H1 (cell line): ENCODE results near the gene NEDD4. TPM values are rescaled to one million over a fixed set of nuclear protein-coding genes. Genes with fewer than 3 reads are reported as not detected.

ENCODE experiments used
- CTCF ChIA-PET: fragments of 300-600 bp; sonication (Branson Sonifier 250); formaldehyde crosslinking; loops from one replicate; lab custom pipeline; 2021; ENCODE audit not compliant: partially characterized antibody; lab: Charles Lee
- POLR2A ChIA-PET: fragments of 300-600 bp; sonication (Branson Sonifier 250); formaldehyde crosslinking; loops from one replicate; lab custom pipeline; 2021; ENCODE audit warnings: inconsistent platforms; ENCODE audit not compliant: partially characterized antibody; lab: Charles Lee
- DNase-seq, 2 experiments: peaks; one replicate each; pipeline versions ENCODE4 v3.0.0 to v3.0.0-alpha.2; 2010 to 2022; ENCODE audit warnings: low spot score in 2 of 2, low read depth in 1 of 2, mixed read lengths in 1 of 2
- FAIRE-seq: peaks from 2 replicates; lab custom pipeline; 2011; peaks lifted over from hg19 to GRCh38; lab: Jason Lieb, UNC
- H2AFZ ChIP-seq: 2 replicates; pipeline ENCODE4 v1.8.1; 2012; ENCODE audit warnings: low read length, inconsistent platforms
- H2AK5ac ChIP-seq: 2 replicates; pipeline ENCODE4 v1.6.1; 2013; ENCODE audit warnings: low read depth, low read length
- H2BK120ac ChIP-seq: replicated peaks from 2 replicates; pipeline ENCODE3; 2013; ENCODE audit warnings: low read depth, low read length, inconsistent platforms
- H2BK12ac ChIP-seq: 2 replicates; pipeline ENCODE4 v1.6.1; 2013; ENCODE audit warnings: low read depth, low read length
- H2BK15ac ChIP-seq: 2 replicates; pipeline ENCODE4 v1.6.1; 2013; ENCODE audit warnings: low read length
- H2BK20ac ChIP-seq: 2 replicates; pipeline ENCODE4 v1.6.1; 2013; ENCODE audit warnings: low read length
- H2BK5ac ChIP-seq: 2 replicates; pipeline ENCODE4 v1.6.1; 2013; ENCODE audit warnings: low read depth, low read length
- H3K14ac ChIP-seq: 2 replicates; pipeline ENCODE4 v1.6.1; 2013; ENCODE audit warnings: inconsistent platforms; ENCODE audit not compliant: insufficient read length
- H3K18ac ChIP-seq: 2 replicates; pipeline ENCODE4 v1.6.1; 2013; ENCODE audit warnings: low read length; ENCODE audit errors: extremely low read depth
- H3K23ac ChIP-seq: 2 replicates; pipeline ENCODE4 v1.6.1; 2013; ENCODE audit warnings: inconsistent platforms; ENCODE audit not compliant: insufficient read length
- H3K23me2 ChIP-seq: 2 replicates; pipeline ENCODE4 v1.6.1; 2013; ENCODE audit warnings: low read depth, low read length
- H3K27ac ChIP-seq: 2 replicates; pipeline ENCODE4 v1.6.1; 2011; ENCODE audit warnings: low read depth, low read length, inconsistent platforms
- H3K27me3 ChIP-seq, 4 experiments: replicated peaks in 1 of 4; 1 replicate in 1 of 4; 2 replicates in 3 of 4; pipeline versions ENCODE4 v1.6.1 to v1.8.1; 2011 to 2013; ENCODE audit warnings: low read length in 3 of 4, mild to moderate bottlenecking in 3 of 4, inconsistent platforms in 2 of 4, mixed read lengths in 2 of 4, moderate library complexity in 1 of 4; ENCODE audit not compliant: control insufficient read depth in 3 of 4, insufficient read depth in 3 of 4; ENCODE audit errors: extremely low read depth in 1 of 4
- H3K36me3 ChIP-seq, 4 experiments: 2 replicates each; pipeline versions ENCODE4 v1.6.1 to v1.8.1; 2011 to 2013; ENCODE audit warnings: mild to moderate bottlenecking in 4 of 4, low read length in 3 of 4, moderate library complexity in 2 of 4, control low read depth in 1 of 4, inconsistent platforms in 1 of 4; ENCODE audit not compliant: insufficient read depth in 4 of 4, control insufficient read depth in 2 of 4
- H3K4ac ChIP-seq: replicated peaks from 2 replicates; pipeline ENCODE3; 2013; ENCODE audit warnings: low read length, low read depth, mixed read lengths, inconsistent platforms; ENCODE audit not compliant: insufficient read length
- H3K4me1 ChIP-seq, 4 experiments: replicated peaks in 1 of 4; 1 replicate in 1 of 4; 2 replicates in 3 of 4; pipeline versions ENCODE4 v1.6.1 to v1.8.1; 2011 to 2013; ENCODE audit warnings: low read length in 3 of 4, inconsistent platforms in 2 of 4, mixed read lengths in 1 of 4; ENCODE audit not compliant: insufficient read depth in 4 of 4, control insufficient read depth in 3 of 4
- H3K4me2 ChIP-seq, 2 experiments: 2 replicates each; pipeline versions ENCODE4 v1.6.1 to v1.8.1; 2011 to 2013; ENCODE audit warnings: low read depth in 2 of 2, low read length in 2 of 2, control low read depth in 1 of 2, inconsistent platforms in 1 of 2, mild to moderate bottlenecking in 1 of 2; ENCODE audit not compliant: insufficient read depth in 1 of 2
- H3K4me3 ChIP-seq, 4 experiments: fragments of 200-600, 300-600 bp in 1 of 4; sonication (generic), shearing (Covaris generic), sonication (Bioruptor Twin) in 1 of 4; 2 replicates each; pipeline versions ENCODE4 v1.5.1 to v1.8.1; 2011 to 2016; ENCODE audit warnings: low read length in 4 of 4, low read depth in 3 of 4, control low read depth in 2 of 4, inconsistent platforms in 2 of 4, mild to moderate bottlenecking in 2 of 4, mixed read lengths in 1 of 4, moderate library complexity in 1 of 4; ENCODE audit not compliant: insufficient read depth in 2 of 4; ENCODE audit errors: extremely low read depth in 1 of 4
- H3K56ac ChIP-seq: replicated peaks from 2 replicates; pipeline ENCODE3; 2013; ENCODE audit warnings: low read depth, mild to moderate bottlenecking, mixed read lengths, low read length, inconsistent platforms; ENCODE audit not compliant: insufficient read length
- H3K79me1 ChIP-seq: 2 replicates; pipeline ENCODE4 v1.6.1; 2013; ENCODE audit warnings: low read depth, low read length, control low read depth
- H3K79me2 ChIP-seq, 2 experiments: 2 replicates each; pipeline versions ENCODE4 v1.6.1 to v1.8.1; 2012 to 2013; ENCODE audit warnings: low read length in 2 of 2, mild to moderate bottlenecking in 2 of 2, inconsistent platforms in 1 of 2; ENCODE audit not compliant: insufficient read depth in 2 of 2, control insufficient read depth in 1 of 2
- H3K9ac ChIP-seq, 4 experiments: replicated peaks in 1 of 4; 1 replicate in 1 of 4; 2 replicates in 3 of 4; pipeline versions ENCODE4 v1.6.1 to v1.8.1; 2011 to 2013; ENCODE audit warnings: low read depth in 3 of 4, low read length in 3 of 4, control low read depth in 2 of 4, mild to moderate bottlenecking in 2 of 4, moderate library complexity in 2 of 4, inconsistent platforms in 1 of 4; ENCODE audit errors: extremely low read depth in 1 of 4
- H3K9me3 ChIP-seq, 2 experiments: 2 replicates each; pipeline versions ENCODE4 v1.6.1 to v1.8.1; 2012 to 2013; ENCODE audit warnings: mild to moderate bottlenecking in 2 of 2, moderate library complexity in 2 of 2, control low read depth in 1 of 2, inconsistent platforms in 1 of 2, low read depth in 1 of 2, low read length in 1 of 2, mixed read lengths in 1 of 2; ENCODE audit not compliant: insufficient read depth in 2 of 2
- H4K20me1 ChIP-seq, 2 experiments: replicated peaks in 1 of 2; 2 replicates each; pipeline versions ENCODE3 to v1.8.1; 2011 to 2013; ENCODE audit warnings: inconsistent platforms in 2 of 2, low read length in 2 of 2, mild to moderate bottlenecking in 1 of 2; ENCODE audit not compliant: insufficient read depth in 2 of 2, control insufficient read depth in 1 of 2
- H4K5ac ChIP-seq: 2 replicates; pipeline ENCODE4 v1.6.1; 2013; ENCODE audit warnings: low read length, low read depth, mixed read lengths, inconsistent platforms; ENCODE audit not compliant: insufficient read length
- H4K8ac ChIP-seq: 2 replicates; pipeline ENCODE4 v1.8.0; 2013; ENCODE audit warnings: mild to moderate bottlenecking, moderate library complexity, low read length, inconsistent platforms; ENCODE audit not compliant: insufficient read depth; ENCODE audit errors: extremely low read depth
- H4K91ac ChIP-seq: replicated peaks from 2 replicates; pipeline ENCODE3; 2013; ENCODE audit warnings: low read length, mixed read lengths, inconsistent platforms; ENCODE audit not compliant: insufficient read length
- CBX8 ChIP-seq: fragments of 300-800, 300-1000 bp; sonication (generic); IDR thresholded peaks from 2 replicates; pipeline ENCODE4 v1.7.1; 2016; ENCODE audit warnings: low read depth, low read length, borderline replicate concordance
- CHD1 ChIP-seq: IDR thresholded peaks from 2 replicates; pipeline ENCODE4 v1.6.1; 2012; ENCODE audit warnings: low read depth, low read length, improper control_type of control experiment
- HDAC6 ChIP-seq: IDR thresholded peaks from one replicate; pipeline ENCODE4 v1.7.1; 2012; ENCODE audit warnings: low read depth, mild to moderate bottlenecking, inconsistent platforms, low read length, moderate library complexity
- KDM4A ChIP-seq: IDR thresholded peaks from one replicate; pipeline ENCODE4 v1.7.1; 2012; ENCODE audit warnings: low read depth, mild to moderate bottlenecking, moderate library complexity, low read length, inconsistent platforms; ENCODE audit not compliant: severe bottlenecking
- POU5F1 ChIP-seq: IDR thresholded peaks from 2 replicates; pipeline ENCODE4 v1.6.1; 2011; ENCODE audit warnings: low read depth, mild to moderate bottlenecking, low read length, moderate library complexity
- RAD21 ChIP-seq, 2 experiments: IDR thresholded peaks in 1 of 2; conservative IDR thresholded peaks in 1 of 2; 2 replicates each; pipeline ENCODE4 v1.6.1; 2011; ENCODE audit warnings: low read depth in 2 of 2, low read length in 2 of 2, improper control_type of control experiment in 1 of 2, inconsistent platforms in 1 of 2, mild to moderate bottlenecking in 1 of 2, moderate library complexity in 1 of 2
- RBBP5 ChIP-seq: IDR thresholded peaks from 2 replicates; pipeline ENCODE4 v1.7.1; 2012; ENCODE audit warnings: low read depth, mild to moderate bottlenecking, inconsistent platforms, low read length, moderate library complexity, borderline replicate concordance
- SRF ChIP-seq: IDR thresholded peaks from 2 replicates; pipeline ENCODE4 v1.6.1; 2011; ENCODE audit warnings: mild to moderate bottlenecking, low read depth, low read length, moderate library complexity
- TEAD4 ChIP-seq: IDR thresholded peaks from 2 replicates; pipeline ENCODE4 v1.6.1; 2012; ENCODE audit warnings: low read depth, low read length, inconsistent platforms, mixed read lengths
- WGBS, 2 experiments: shearing (Covaris generic) in 1 of 2; methylation state at CpG; one replicate each; pipeline versions ENCODE4 v1.1.6 to v1.1.7; 2013 to 2015; ENCODE audit warnings: low lambda C conversion rate in 2 of 2, mixed read lengths in 2 of 2, inconsistent platforms in 1 of 2, low coverage in 1 of 2, missing lambda C conversion rate in 1 of 2; ENCODE audit not compliant: insufficient replicate concordance in 2 of 2, insufficient coverage in 1 of 2, insufficient read length in 1 of 2; ENCODE audit errors: extremely low coverage in 1 of 2, missing lambda C conversion rate in 1 of 2; 5-methylcytosine and 5-hydroxymethylcytosine counted together
- polyA plus RNA-seq, 7 experiments: library from polyadenylated mRNA; depleted of rRNA in 3 of 7; stranded (reverse) in 5 of 7; unstranded in 2 of 7; fragments of >200 nt in 5 of 7; fragments of 200-250 nt in 2 of 7; gene quantifications; 1 replicate in 5 of 7; 2 replicates in 1 of 7; 4 replicates in 1 of 7; pipeline versions ENCODE4 v1.2.1 to v1.2.3, GENCODE V29; 2011 to 2013; ENCODE audit warnings: missing spikeins in 2 of 7, mixed read lengths in 2 of 7
- total RNA-seq: library from RNA; stranded (reverse); fragmentation: NEBNext Ultra II Directional; extraction: Animal tissue kit (Norgen Biotek cat#: 25700); gene quantifications from 2 replicates; pipeline ENCODE4 v1.2.1, GENCODE V29; 2021
- TF ChIP-seq, protein P1 (sequence below), 3 experiments: IDR thresholded peaks; 1 replicate in 2 of 3; 2 replicates in 1 of 3; pipeline versions ENCODE4 v1.5.1 to v1.6.1; 2011; ENCODE audit warnings: low read length in 3 of 3, mild to moderate bottlenecking in 3 of 3, inconsistent platforms in 2 of 3, low read depth in 1 of 3, moderate library complexity in 1 of 3; ENCODE audit not compliant: insufficient read depth in 1 of 3; ENCODE audit errors: control extremely low read depth in 1 of 3
- TF ChIP-seq, protein P2 (sequence below): IDR thresholded peaks from 2 replicates; pipeline ENCODE4 v1.6.1; 2012; ENCODE audit warnings: inconsistent platforms

The NEDD4 gene
- total and polyA plus RNA-seq, 2 of the 8 experiments (the other 6 are each of a cell fraction or from before 2014, with no cell fraction given) = 0.95 to 3.9 TPM

DNA sequence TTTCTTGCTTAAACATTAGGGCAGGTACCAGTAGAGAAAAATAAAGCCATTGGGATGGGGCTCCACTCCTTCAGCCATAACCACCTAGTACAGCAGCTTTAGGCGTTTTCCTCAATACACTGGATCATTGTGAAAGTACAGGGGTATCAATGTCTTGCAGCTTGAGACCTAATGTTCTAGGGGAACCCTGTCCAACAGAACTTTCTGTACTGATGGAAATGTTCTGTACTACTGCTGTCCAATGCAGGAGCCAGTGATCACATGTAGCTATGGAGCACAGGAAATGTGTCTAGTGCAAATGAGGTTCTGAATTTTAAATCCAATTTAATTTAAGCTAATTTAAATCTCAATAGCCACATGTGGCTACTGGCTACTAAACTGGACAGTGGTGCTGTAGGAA, 93.9 kb downstream of the NEDD4 start:
- Histone ChIP-seq H3K9me3 (no peaks in the 10 kb centered on the region), H3K56ac (no peak overlapping the region), H3K27ac (no peak overlapping the region), H3K23ac (no peak overlapping the region), H3K9ac (no peak overlapping the region), H3K18ac (no peak overlapping the region), H2BK20ac (no peak overlapping the region), H4K91ac (no peak overlapping the region), H3K23me2 (no peaks in the 10 kb centered on the region), H4K8ac (no peak overlapping the region), H2BK120ac (no peak overlapping the region), H2AFZ (no peak overlapping the region), H3K4me2 (no peak overlapping the region), H4K5ac (no peak overlapping the region), H4K20me1 (no peaks in the 10 kb centered on the region), H2BK15ac (no peak overlapping the region), H3K4me3 (no peak overlapping the region), H3K4me1 (peaks cover 0 to 3% (median 0%) of the 10 kb centered on the region in 4 experiments; a peak in 2 of 7 replicates), H2BK12ac (no peak overlapping the region), H3K4ac (no peak overlapping the region), H3K79me1 (no peaks in the 10 kb centered on the region), H3K79me2 (no peaks in the 10 kb centered on the region), H3K27me3 (no peaks in the 10 kb centered on the region), H2BK5ac (no peak overlapping the region), H3K14ac (no peak overlapping the region), H2AK5ac (no peak overlapping the region), H3K36me3 (no peaks in the 10 kb centered on the region)
- FAIRE-seq = no peak
- CTCF ChIA-PET = interaction anchor here (0.7 to 4.3 kb wide), 12 partner anchors 13 to 384 kb away, joined by 3 to 31 read pairs (median 4); no protein-coding TSS in a partner anchor
- 90% methylated on average over 1 of the region's 1 CpG; no CpG with 5 or more reads in 1 of the 2 experiments for WGBS, 2 experiments
- no peak for DNase-seq
- POLR2A ChIA-PET = no interaction called here
- TF ChIP-seq HDAC6 (no peak), TEAD4 (no peak), KDM4A (no peak), SRF (no peak), RAD21 (IDR thresholded peaks at IDR 0.05 in 1 of 2, conservative IDR thresholded peaks at IDR 0.05 in 1 of 2; ENCODE audit: low read depth in 2 of 2, low read length in 2 of 2) (no peak), POU5F1 (no peak), CHD1 (no peak), CBX8 (no peak), RBBP5 (no peak)
- TF ChIP-seq, protein P1, sequence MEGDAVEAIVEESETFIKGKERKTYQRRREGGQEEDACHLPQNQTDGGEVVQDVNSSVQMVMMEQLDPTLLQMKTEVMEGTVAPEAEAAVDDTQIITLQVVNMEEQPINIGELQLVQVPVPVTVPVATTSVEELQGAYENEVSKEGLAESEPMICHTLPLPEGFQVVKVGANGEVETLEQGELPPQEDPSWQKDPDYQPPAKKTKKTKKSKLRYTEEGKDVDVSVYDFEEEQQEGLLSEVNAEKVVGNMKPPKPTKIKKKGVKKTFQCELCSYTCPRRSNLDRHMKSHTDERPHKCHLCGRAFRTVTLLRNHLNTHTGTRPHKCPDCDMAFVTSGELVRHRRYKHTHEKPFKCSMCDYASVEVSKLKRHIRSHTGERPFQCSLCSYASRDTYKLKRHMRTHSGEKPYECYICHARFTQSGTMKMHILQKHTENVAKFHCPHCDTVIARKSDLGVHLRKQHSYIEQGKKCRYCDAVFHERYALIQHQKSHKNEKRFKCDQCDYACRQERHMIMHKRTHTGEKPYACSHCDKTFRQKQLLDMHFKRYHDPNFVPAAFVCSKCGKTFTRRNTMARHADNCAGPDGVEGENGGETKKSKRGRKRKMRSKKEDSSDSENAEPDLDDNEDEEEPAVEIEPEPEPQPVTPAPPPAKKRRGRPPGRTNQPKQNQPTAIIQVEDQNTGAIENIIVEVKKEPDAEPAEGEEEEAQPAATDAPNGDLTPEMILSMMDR (IDR thresholded peaks at IDR 0.05; ENCODE audit: control extremely low read depth in 1 of 3, insufficient read depth in 1 of 3, low read depth in 1 of 3, low read length in 3 of 3) = no peak
- TF ChIP-seq, protein P2, sequence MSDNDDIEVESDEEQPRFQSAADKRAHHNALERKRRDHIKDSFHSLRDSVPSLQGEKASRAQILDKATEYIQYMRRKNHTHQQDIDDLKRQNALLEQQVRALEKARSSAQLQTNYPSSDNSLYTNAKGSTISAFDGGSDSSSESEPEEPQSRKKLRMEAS = no peak
